GM19025 (cell line): Measurements from ENCODE around the gene MRPL37.

Experiments
- ATAC-seq: cut with Tn5 transposase; IDR thresholded peaks from one replicate; pipeline ENCODE4 v1.9.1; 2021; ENCODE audit warnings: mild to moderate bottlenecking, low read depth, moderate library complexity; ENCODE audit not compliant: unreplicated experiment

Gene MRPL37

GRCh38 chr1:54238353-54239034, 38.5 kb downstream of the MRPL37 start:
- ATAC-seq = no peak

GRCh38 chr1:54239035-54239383, 39.0 kb downstream of the MRPL37 start:
- no peak for ATAC-seq

- ATAC-seq = no peak
Measured at GRCh38 chr1:54239631-54240031, 39.7 kb downstream of the MRPL37 start.

- no peak for ATAC-seq
Measured at GRCh38 chr1:54240741-54241335, 40.9 kb downstream of the MRPL37 start.

GRCh38 chr1:54241364-54241763, 41.4 kb downstream of the MRPL37 start:
- ATAC-seq = no peak

- ATAC-seq = no peak
Measured at GRCh38 chr1:54243022-54243421, 43.1 kb downstream of the MRPL37 start.

- no peak for ATAC-seq
Measured at GRCh38 chr1:54244655-54245054, 44.7 kb downstream of the MRPL37 start.

- ATAC-seq = no peak
Measured at GRCh38 chr1:54245501-54245900, 45.5 kb downstream of the MRPL37 start.

- ATAC-seq = no peak
Measured at GRCh38 chr1:54246116-54246721, 46.3 kb downstream of the MRPL37 start.

GRCh38 chr1:54247863-54248515, 48.0 kb downstream of the MRPL37 start:
- ATAC-seq = no peak

GRCh38 chr1:54248966-54249365, 49.0 kb downstream of the MRPL37 start:
- no peak for ATAC-seq

- ATAC-seq = no peak
Measured at GRCh38 chr1:54249819-54250435, 50.0 kb downstream of the MRPL37 start.

GRCh38 chr1:54250670-54251069, 50.7 kb downstream of the MRPL37 start:
- ATAC-seq = no peak

- ATAC-seq = no peak
Measured at GRCh38 chr1:54252371-54252936, 52.5 kb downstream of the MRPL37 start.

GRCh38 chr1:54253480-54253879, 53.5 kb downstream of the MRPL37 start:
- no peak for ATAC-seq

GRCh38 chr1:54254055-54254454, 54.1 kb downstream of the MRPL37 start:
- no peak for ATAC-seq

GRCh38 chr1:54255026-54255702, 55.2 kb downstream of the MRPL37 start:
- no peak for ATAC-seq

GRCh38 chr1:54256522-54257345, 56.8 kb downstream of the MRPL37 start:
- ATAC-seq = no peak

GRCh38 chr1:54257346-54257620, 57.3 kb downstream of the MRPL37 start:
- no peak for ATAC-seq

- ATAC-seq = no peak
Measured at GRCh38 chr1:54257876-54258275, 57.9 kb downstream of the MRPL37 start.
